ENCODE results near the gene SLC27A5. TPM values are rescaled to one million over a fixed set of nuclear protein-coding genes. Genes with fewer than 3 reads are reported as not detected.

SLC27A5 gene
- total RNA-seq, 2 donors from 2014 or later = 15.1 to 29.1 TPM

GRCh38 chr19:58521651-58522050 is 9.9 kb upstream of the SLC27A5 start:
- Mint-ChIP-seq H3K4me1 (ENCODE audit: low read depth in 2 of 2) (peaks cover 23 to 29% of the 10 kb centered on the region in 2 donors), H3K27ac (no peak overlapping the region), H3K36me3 (no peaks in the 10 kb centered on the region), H3K9me3 (no peaks in the 10 kb centered on the region), H3K27me3 (no peaks in the 10 kb centered on the region), H3K4me3 (peak overlapping the region; percentile 37)
- DNase-seq (ENCODE audit: low spot score) (no peak), ATAC-seq (no peak)

- Mint-ChIP-seq H3K27ac (peak overlapping the region; percentile 96 to 98), H3K36me3 (no peaks in the 10 kb centered on the region), H3K9me3 (no peaks in the 10 kb centered on the region), H3K4me1 (ENCODE audit: low read depth in 2 of 2) (peaks cover 32 to 37% of the 10 kb centered on the region in 2 donors), H3K4me3 (peak overlapping the region; percentile 99), H3K27me3 (no peaks in the 10 kb centered on the region)
- ATAC-seq = no peak
- no peak for DNase-seq (ENCODE audit: low spot score)
Observed at GRCh38 chr19:58520257-58520599, 8.4 kb upstream of the SLC27A5 start.

GRCh38 chr19:58519355-58520256 is 7.8 kb upstream of the SLC27A5 start, which contains the start of gene ZBTB45:
Gene ZBTB45, minus strand, starts transcription at chr19:58519810. Its CDS starts 2,137 bp downstream, at chr19:58517673.
- H3K9me3 Mint-ChIP-seq = no peaks in the 10 kb centered on the region
- DNase-seq (ENCODE audit: low spot score) (peak; percentile 94), ATAC-seq (peak; percentile 90 to 93)
- H3K36me3 Mint-ChIP-seq = no peaks in the 10 kb centered on the region
- peaks cover 34 to 38% of the 10 kb centered on the region in 2 donors for H3K4me1 Mint-ChIP-seq (ENCODE audit: low read depth in 2 of 2)
- peak within 1 kb of the TSS; percentile 96 to 98 for H3K27ac Mint-ChIP-seq
- no peaks in the 10 kb centered on the region for H3K27me3 Mint-ChIP-seq
- H3K4me3 Mint-ChIP-seq = peak within 1 kb of the TSS; percentile 99

- DNase-seq (ENCODE audit: low spot score) = no peak
- Mint-ChIP-seq H3K36me3 (no peaks in the 10 kb centered on the region), H3K4me1 (ENCODE audit: low read depth in 2 of 2) (peaks cover 38 to 39% of the 10 kb centered on the region in 2 donors), H3K4me3 (peak overlapping the region; percentile 99), H3K27me3 (no peaks in the 10 kb centered on the region), H3K27ac (peak overlapping the region; percentile 96 to 98), H3K9me3 (no peaks in the 10 kb centered on the region)
- ATAC-seq = peak in 1 of 2 donors; percentile 10
Observed at GRCh38 chr19:58519087-58519354, 7.2 kb upstream of the SLC27A5 start.

GRCh38 chr19:58518256-58519086 is 6.7 kb upstream of the SLC27A5 start:
- Mint-ChIP-seq H3K36me3 (no peaks in the 10 kb centered on the region), H3K27me3 (no peaks in the 10 kb centered on the region), H3K27ac (peak overlapping the region; percentile 96 to 98), H3K9me3 (no peaks in the 10 kb centered on the region), H3K4me1 (ENCODE audit: low read depth in 2 of 2) (peaks cover 38 to 43% of the 10 kb centered on the region in 2 donors), H3K4me3 (peak overlapping the region; percentile 99)
- no peak for ATAC-seq
- DNase-seq (ENCODE audit: low spot score) = no peak

GRCh38 chr19:58516964-58517833 is 5.4 kb upstream of the SLC27A5 start:
- H3K27me3 Mint-ChIP-seq = no peaks in the 10 kb centered on the region
- ATAC-seq = no peak
- DNase-seq (ENCODE audit: low spot score) = no peak
- peaks cover 38 to 40% of the 10 kb centered on the region in 2 donors for H3K4me1 Mint-ChIP-seq (ENCODE audit: low read depth in 2 of 2)
- no peak overlapping the region for H3K27ac Mint-ChIP-seq
- H3K36me3 Mint-ChIP-seq = no peaks in the 10 kb centered on the region
- no peaks in the 10 kb centered on the region for H3K9me3 Mint-ChIP-seq
- H3K4me3 Mint-ChIP-seq = peak overlapping the region; percentile 99

GRCh38 chr19:58516246-58516836 is 4.5 kb upstream of the SLC27A5 start:
- ATAC-seq = no peak
- DNase-seq (ENCODE audit: low spot score) = no peak
- H3K27me3 Mint-ChIP-seq = no peaks in the 10 kb centered on the region
- no peaks in the 10 kb centered on the region for H3K9me3 Mint-ChIP-seq
- no peaks in the 10 kb centered on the region for H3K36me3 Mint-ChIP-seq
- peaks cover 38 to 40% of the 10 kb centered on the region in 2 donors for H3K4me1 Mint-ChIP-seq (ENCODE audit: low read depth in 2 of 2)
- H3K27ac Mint-ChIP-seq = peak overlapping the region in 1 of 2 donors; percentile 40
- no peak overlapping the region for H3K4me3 Mint-ChIP-seq

GRCh38 chr19:58515259-58515658 is 3.5 kb upstream of the SLC27A5 start:
- no peaks in the 10 kb centered on the region for H3K9me3 Mint-ChIP-seq
- peaks cover 34 to 39% of the 10 kb centered on the region in 2 donors for H3K4me1 Mint-ChIP-seq (ENCODE audit: low read depth in 2 of 2)
- no peaks in the 10 kb centered on the region for H3K36me3 Mint-ChIP-seq
- H3K27ac Mint-ChIP-seq = peak overlapping the region; percentile 40 to 49
- ATAC-seq = no peak
- H3K27me3 Mint-ChIP-seq = no peaks in the 10 kb centered on the region
- no peak for DNase-seq (ENCODE audit: low spot score)
- H3K4me3 Mint-ChIP-seq = peak overlapping the region; percentile 75

GRCh38 chr19:58514564-58515022 is 2.8 kb upstream of the SLC27A5 start:
- Mint-ChIP-seq H3K36me3 (no peaks in the 10 kb centered on the region), H3K4me1 (ENCODE audit: low read depth in 2 of 2) (peaks cover 27 to 34% of the 10 kb centered on the region in 2 donors), H3K9me3 (no peaks in the 10 kb centered on the region), H3K4me3 (peak overlapping the region; percentile 81), H3K27me3 (no peaks in the 10 kb centered on the region), H3K27ac (peak overlapping the region in 1 of 2 donors; percentile 42)
- DNase-seq (ENCODE audit: low spot score) = no peak
- no peak for ATAC-seq

- H3K4me1 Mint-ChIP-seq (ENCODE audit: low read depth in 2 of 2) = peaks cover 20 to 30% of the 10 kb centered on the region in 2 donors
- H3K4me3 Mint-ChIP-seq = peak overlapping the region; percentile 81
- H3K27ac Mint-ChIP-seq = peak overlapping the region in 1 of 2 donors; percentile 42
- H3K9me3 Mint-ChIP-seq = no peaks in the 10 kb centered on the region
- no peaks in the 10 kb centered on the region for H3K36me3 Mint-ChIP-seq
- H3K27me3 Mint-ChIP-seq = no peaks in the 10 kb centered on the region
- peak; percentile 94 to 95 for ATAC-seq
- DNase-seq (ENCODE audit: low spot score) = peak; percentile 96
Observed at GRCh38 chr19:58513694-58514563, 2.1 kb upstream of the SLC27A5 start.

GRCh38 chr19:58513213-58513693 is 1.5 kb upstream of the SLC27A5 start:
- H3K9me3 Mint-ChIP-seq = no peaks in the 10 kb centered on the region
- H3K4me1 Mint-ChIP-seq (ENCODE audit: low read depth in 2 of 2) = peaks cover 14 to 27% of the 10 kb centered on the region in 2 donors
- H3K4me3 Mint-ChIP-seq = peak overlapping the region; percentile 81
- no peak for DNase-seq (ENCODE audit: low spot score)
- H3K36me3 Mint-ChIP-seq = no peaks in the 10 kb centered on the region
- H3K27ac Mint-ChIP-seq = peak overlapping the region in 1 of 2 donors; percentile 42
- no peak for ATAC-seq
- H3K27me3 Mint-ChIP-seq = no peaks in the 10 kb centered on the region
